Measurements from ENCODE around the gene FAM3A.

DNA sequence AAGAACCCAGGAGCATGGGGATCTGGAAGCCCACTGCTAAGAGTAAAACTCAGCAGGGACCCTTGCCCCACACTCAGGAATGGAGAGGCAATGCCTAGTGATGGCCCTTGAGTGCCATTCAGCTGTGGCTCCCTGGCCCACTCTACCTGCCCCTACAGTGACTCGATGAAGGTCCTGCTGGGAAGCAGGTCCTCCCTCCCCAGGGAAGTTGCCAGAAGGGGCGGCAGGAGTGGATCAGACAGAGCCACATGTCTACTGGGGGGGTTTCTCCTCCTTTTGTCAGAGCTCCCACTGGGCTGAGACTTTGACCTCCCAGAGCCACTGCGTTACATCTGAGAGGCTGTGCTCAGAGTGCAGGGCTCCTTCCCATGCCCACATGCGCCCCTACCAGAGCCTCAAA, 26.9 kb downstream of the FAM3A start:
- no peak for TF ChIP-seq CTCF (conservative IDR thresholded peaks at IDR 0.05; ENCODE audit: low read depth, low read length)
- TF ChIP-seq EZH2 (IDR thresholded peaks at IDR 0.05; ENCODE audit: low read length, unreplicated experiment), result no peak
- no peak for TF ChIP-seq EZH2phosphoT487 (IDR thresholded peaks at IDR 0.05; ENCODE audit: borderline replicate concordance, low read length)
